GM19023 (cell line): Measurements from ENCODE around the gene ATL1.
A peak's percentile ranks its signal among the peaks of the same experiment; 100 is the strongest.
"Not testable (repeated sequence)": the region's sequence is repeated elsewhere in the genome, so short reads cannot be mapped to it uniquely, and the experiment has no call there.

Experiments used
- ATAC-seq: cut with Tn5 transposase; IDR thresholded peaks from one replicate; pipeline ENCODE4 v1.9.1; 2021; ENCODE audit warnings: mild to moderate bottlenecking, moderate library complexity; ENCODE audit not compliant: unreplicated experiment

Gene ATL1

GRCh38 chr14:50649691-50650090, 89.7 kb downstream of the ATL1 start:
- ATAC-seq: no peak

- no peak for ATAC-seq
Measured at GRCh38 chr14:50656776-50657175, 96.8 kb downstream of the ATL1 start.

DNA sequence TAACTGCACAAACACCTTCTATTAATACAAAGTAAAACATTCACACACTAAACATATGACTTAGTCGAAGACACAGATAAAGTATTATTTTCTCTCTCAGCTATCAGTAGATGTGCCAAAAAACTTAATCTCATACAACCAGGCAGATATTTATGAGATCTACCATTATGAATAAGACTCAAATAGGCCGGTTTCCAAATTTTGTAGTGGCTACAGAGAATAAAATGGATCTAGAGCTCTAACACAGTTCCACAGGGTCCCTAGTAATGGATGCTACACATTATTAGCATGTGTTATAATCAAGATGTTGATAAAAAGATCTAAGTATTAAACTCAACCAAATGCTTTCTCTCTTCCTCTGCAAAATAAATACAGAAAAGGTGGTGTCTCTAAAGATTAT, 97.8 kb downstream of the ATL1 start:
- no peak for ATAC-seq

DNA sequence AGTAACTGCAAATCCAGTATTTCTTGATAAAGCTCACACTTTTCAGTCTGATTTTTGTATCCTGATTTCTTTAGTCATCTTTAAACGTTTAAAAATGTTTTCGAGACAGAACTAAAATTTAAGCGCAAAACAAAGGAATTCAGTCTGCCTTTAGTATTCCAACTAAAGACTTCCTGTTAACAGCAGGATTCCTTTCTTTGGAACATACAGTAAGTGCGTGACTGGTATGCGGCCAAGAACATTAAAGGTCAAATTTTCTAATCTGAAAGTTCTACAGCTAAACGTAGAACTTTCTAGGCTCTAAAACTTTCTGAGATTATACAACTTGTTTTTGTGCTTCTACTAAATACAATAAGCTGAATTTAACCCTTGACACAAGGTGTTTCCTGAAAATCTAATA, 98.3 kb downstream of the ATL1 start:
- no peak for ATAC-seq

GRCh38 chr14:50659327-50659974, 99.5 kb downstream of the ATL1 start:
- ATAC-seq: no peak

GRCh38 chr14:50664579-50664978, 104.6 kb downstream of the ATL1 start:
- not testable (repeated sequence) for ATAC-seq

GRCh38 chr14:50665300-50665699, 105.4 kb downstream of the ATL1 start:
- not testable (repeated sequence) for ATAC-seq

DNA sequence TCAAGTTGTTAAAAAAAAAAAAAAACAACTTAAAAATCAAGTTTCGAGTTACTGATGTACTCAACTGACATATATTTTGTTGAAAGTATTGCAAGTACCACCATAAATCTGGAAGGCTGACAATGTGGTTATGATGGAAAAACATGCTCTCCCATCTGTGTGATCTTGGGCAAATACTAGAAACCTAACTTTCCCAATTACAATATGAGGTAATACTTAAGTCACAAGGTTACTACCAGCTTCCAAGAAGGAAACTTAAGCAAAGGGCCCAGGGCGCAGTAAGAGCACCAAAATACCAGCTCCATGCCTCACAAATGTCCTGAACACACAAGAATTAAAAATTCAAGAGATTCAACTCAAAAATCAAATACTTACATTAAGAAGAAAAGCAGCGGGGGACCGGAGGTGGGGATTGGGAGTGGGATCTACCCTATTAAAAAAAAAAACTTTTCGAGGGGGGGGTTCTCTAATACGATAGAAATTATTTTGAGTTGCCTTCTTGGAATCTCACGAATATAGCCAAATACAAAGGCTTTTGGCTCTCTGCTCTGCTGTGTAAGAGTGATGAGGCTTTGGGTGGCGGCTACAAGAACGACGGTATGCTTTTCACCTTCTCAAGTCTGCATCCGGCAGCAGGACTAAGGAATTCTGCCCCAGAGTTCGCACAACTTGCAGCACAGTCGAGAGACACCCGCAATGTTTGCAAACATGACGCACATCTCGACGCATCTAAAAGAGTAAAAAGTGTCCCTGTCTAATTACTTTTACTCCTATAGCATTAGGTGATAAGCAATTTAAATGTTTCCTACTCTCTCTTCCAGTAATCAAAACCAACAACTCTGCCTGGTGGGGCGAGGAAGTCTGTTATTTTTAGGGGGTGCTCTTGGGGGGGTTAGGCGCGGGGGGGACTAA, 107.1 kb downstream of the ATL1 start:
- no peak for ATAC-seq

GRCh38 chr14:50667684-50667995, 107.7 kb downstream of the ATL1 start:
- ATAC-seq: peak; percentile 57

GRCh38 chr14:50667996-50668825, 108.3 kb downstream of the ATL1 start, which contains the start of gene SAV1:
TSS of gene SAV1 (minus strand) at chr14:50668306. CDS start at chr14:50667967, 339 bp downstream.
- peak; percentile 66 for ATAC-seq

DNA sequence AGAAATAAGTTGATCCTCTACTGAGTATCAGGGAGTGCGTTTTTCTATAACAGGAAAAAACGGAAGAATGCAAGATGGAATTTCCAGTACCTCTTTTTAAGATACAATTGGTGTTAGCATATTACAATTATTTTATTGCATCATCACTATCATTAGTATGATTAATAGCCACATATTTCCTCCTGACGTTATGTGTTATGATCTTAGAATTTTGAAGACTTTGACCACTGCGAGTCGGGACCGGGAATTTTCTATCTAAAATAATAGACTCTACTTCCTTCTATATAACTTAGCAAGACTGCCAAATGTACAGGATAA, 108.8 kb downstream of the ATL1 start:
- no peak for ATAC-seq

DNA sequence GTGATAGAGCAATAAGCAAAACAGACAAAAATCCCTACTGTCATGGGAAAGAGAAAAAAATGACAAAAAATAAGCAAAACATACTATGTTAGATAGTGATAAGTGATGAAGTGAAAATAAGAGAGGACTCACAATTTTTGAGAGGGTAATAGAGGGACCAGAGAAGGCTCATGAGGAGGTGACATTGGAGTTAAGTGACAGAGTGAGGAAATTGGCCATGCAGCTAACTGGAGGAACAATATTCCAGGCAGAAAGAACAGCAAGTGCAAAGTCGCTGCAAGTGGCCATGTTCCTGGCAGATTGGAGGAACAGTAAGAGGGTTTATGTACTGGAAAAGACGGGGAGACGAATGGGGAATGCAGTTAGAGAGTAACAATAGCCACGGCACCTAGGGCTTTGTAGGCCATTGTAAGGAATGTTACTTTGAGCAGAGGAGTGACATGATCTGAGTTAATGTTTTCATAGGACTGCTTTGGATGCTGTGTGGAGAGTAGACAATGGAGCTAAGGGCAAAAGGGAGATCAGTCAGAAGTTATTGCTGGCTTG, 109.6 kb downstream of the ATL1 start:
- no peak for ATAC-seq

DNA sequence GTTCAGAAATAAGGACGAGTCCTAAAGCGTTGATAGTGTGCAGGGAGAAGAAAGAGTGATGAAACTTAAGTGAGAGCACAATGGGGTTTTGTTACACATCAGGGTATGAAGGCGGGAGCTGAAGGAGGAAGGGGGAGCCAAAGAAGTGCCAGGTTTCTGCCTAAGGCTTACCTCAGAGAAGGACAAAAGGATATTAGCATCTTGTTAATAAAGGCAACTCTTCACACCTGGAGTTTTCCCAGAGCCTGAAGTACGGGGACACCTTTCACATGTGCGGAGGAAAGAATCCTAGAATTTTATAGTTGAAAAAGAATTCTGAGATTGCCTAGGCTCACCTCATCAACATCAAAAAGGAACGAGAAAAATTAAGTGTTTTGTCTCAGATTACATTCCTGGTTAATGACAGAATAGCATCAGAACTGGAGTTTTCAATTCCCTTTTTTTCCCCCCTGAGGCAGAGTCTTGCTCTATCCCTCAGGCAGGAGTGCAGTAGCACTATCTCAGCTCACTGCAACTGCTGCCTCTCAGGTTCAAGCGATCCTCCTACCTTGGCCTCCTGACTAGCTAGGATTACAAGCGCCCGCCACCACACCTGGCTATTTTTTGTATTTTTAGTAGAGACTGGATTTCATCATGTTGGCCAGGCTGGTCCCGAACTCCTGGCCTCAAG, 110.4 kb downstream of the ATL1 start:
- ATAC-seq: no peak

DNA sequence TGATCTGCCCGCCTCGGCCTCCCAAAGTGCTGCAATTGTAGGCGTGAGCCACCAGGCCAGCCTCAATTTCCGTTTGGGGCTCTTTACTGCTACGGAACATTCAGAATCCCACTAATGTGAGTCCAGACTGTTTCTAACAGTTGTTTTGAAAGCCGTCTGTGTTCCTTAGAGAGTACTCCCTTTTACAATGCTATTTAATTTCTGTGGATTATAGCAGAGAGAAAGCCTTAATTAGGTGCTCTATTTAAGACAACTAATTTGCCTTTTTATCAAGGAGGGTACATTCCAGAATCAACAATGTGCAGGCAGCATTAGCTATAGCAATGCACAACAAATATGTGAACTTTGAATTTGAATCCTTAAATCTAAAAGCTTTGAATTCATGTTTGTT, 110.9 kb downstream of the ATL1 start:
- no peak for ATAC-seq

- no peak for ATAC-seq
Measured at GRCh38 chr14:50675597-50675996, 115.7 kb downstream of the ATL1 start.

GRCh38 chr14:50676814-50677516, 117.0 kb downstream of the ATL1 start:
- no peak for ATAC-seq

GRCh38 chr14:50677527-50678063, 117.7 kb downstream of the ATL1 start:
- ATAC-seq: no peak

DNA sequence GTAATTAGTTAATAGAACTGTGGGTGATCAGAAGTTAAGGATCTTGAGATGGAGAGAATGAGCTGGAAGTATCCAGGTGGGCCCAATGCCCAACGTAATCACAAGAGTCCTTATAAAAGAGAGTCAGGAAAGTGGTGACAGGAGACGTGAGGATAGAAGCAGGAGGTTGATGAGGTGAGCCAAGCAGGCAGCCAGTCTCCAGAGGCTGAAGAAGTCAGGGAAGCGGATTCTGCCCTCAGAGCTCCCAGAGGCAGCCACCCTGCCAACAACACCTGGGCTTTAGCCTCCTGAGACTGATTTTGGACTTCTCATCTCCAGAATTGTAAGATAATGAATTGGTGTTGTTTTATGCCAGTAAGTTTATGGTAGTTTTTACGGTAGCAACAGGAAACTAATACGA, 118.2 kb downstream of the ATL1 start:
- ATAC-seq: no peak

DNA sequence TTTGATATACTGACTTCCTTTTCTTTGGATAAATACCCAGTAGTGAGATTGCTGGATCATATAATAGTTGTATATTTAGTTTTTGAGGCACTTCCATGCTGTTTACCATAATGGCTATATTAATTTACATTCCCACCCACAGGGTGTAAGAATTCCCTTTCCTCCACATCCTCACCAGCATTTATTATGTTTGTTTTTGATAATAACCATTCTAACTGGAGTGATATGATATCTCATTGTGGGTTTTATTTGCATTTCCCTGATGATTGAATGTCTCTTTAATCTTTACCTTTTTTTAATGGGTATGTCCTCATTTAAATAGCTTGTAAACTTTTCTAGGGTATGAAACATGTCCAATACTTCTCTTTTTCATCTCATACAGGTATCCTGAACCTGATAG, 119.7 kb downstream of the ATL1 start:
- ATAC-seq: no peak
